Loucy (cell line): Measurements from ENCODE around the gene PPFIA4.

ENCODE experiments used
- H2AFZ ChIP-seq: fragments of 200-600 bp; sonication (generic); 2 replicates; pipeline ENCODE4 v1.6.0; 2016; ENCODE audit warnings: antibody characterized with exemption, mild to moderate bottlenecking, low read length, moderate library complexity
- H3F3A ChIP-seq: fragments of 200-600 bp; 2 replicates; pipeline ENCODE4 v1.6.0; 2016; ENCODE audit warnings: antibody characterized with exemption, low read depth, mild to moderate bottlenecking
- H3K27me3 ChIP-seq: fragments of 200-600 bp; sonication (generic); 2 replicates; pipeline ENCODE4 v1.6.1; 2014; ENCODE audit warnings: low read length, mild to moderate bottlenecking; ENCODE audit not compliant: insufficient read depth, poor library complexity, severe bottlenecking
- H3K36me3 ChIP-seq: fragments of 200-600 bp; sonication (generic); 2 replicates; pipeline ENCODE4 v1.6.1; 2016; ENCODE audit warnings: low read length; ENCODE audit not compliant: insufficient read depth
- H3K4me1 ChIP-seq: fragments of 200-600 bp; sonication (generic); 2 replicates; pipeline ENCODE4 v1.5.1; 2014; ENCODE audit warnings: low read length, mild to moderate bottlenecking; ENCODE audit not compliant: insufficient read depth, poor library complexity, severe bottlenecking
- H3K4me2 ChIP-seq: fragments of 200-600 bp; sonication (generic); 2 replicates; pipeline ENCODE4 v1.6.0; 2014; ENCODE audit warnings: antibody characterized with exemption, low read length, low read depth, mild to moderate bottlenecking; ENCODE audit not compliant: poor library complexity, severe bottlenecking
- H3K4me3 ChIP-seq: fragments of 200-600 bp; sonication (generic); 2 replicates; pipeline ENCODE4 v1.5.1; 2014; ENCODE audit warnings: low read length, mild to moderate bottlenecking, mixed read lengths; ENCODE audit not compliant: poor library complexity, severe bottlenecking
- H3K79me2 ChIP-seq: fragments of 200-600 bp; sonication (generic); 2 replicates; pipeline ENCODE4 v1.6.1; 2014; ENCODE audit warnings: low read length; ENCODE audit not compliant: insufficient read depth
- H3K9ac ChIP-seq: fragments of 200-600 bp; sonication (generic); 2 replicates; pipeline ENCODE4 v1.6.0; 2014; ENCODE audit warnings: mild to moderate bottlenecking, low read depth, low read length, moderate library complexity; ENCODE audit not compliant: poor library complexity, severe bottlenecking
- H3K9me2 ChIP-seq: fragments of 200-600 bp; sonication (generic); replicated peaks from 2 replicates; pipeline ENCODE4 v1.6.1; 2016; ENCODE audit warnings: low read depth, low read length, mixed read lengths
- H3K9me3 ChIP-seq: fragments of 200-600 bp; sonication (generic); 2 replicates; pipeline ENCODE4 v1.6.1; 2014; ENCODE audit warnings: mild to moderate bottlenecking, antibody characterized with exemption, low read length, low read depth; ENCODE audit not compliant: insufficient read depth
- H4K20me1 ChIP-seq: fragments of 200-600 bp; sonication (generic); 2 replicates; pipeline ENCODE4 v1.6.0; 2014; ENCODE audit warnings: antibody characterized with exemption, low read length, mild to moderate bottlenecking; ENCODE audit not compliant: insufficient read depth, poor library complexity, severe bottlenecking
- EZH2phosphoT487 ChIP-seq: fragments of 200-600 bp; IDR thresholded peaks from 2 replicates; pipeline ENCODE4 v1.6.1; 2018; ENCODE audit warnings: antibody characterized with exemption, mild to moderate bottlenecking, moderate library complexity, borderline replicate concordance
- TF ChIP-seq, protein P1 (sequence below): fragments of 200-600 bp; sonication (generic); conservative IDR thresholded peaks from 2 replicates; pipeline ENCODE4 v1.5.1; 2014; ENCODE audit warnings: mild to moderate bottlenecking, antibody characterized with exemption, low read length

The PPFIA4 gene

DNA sequence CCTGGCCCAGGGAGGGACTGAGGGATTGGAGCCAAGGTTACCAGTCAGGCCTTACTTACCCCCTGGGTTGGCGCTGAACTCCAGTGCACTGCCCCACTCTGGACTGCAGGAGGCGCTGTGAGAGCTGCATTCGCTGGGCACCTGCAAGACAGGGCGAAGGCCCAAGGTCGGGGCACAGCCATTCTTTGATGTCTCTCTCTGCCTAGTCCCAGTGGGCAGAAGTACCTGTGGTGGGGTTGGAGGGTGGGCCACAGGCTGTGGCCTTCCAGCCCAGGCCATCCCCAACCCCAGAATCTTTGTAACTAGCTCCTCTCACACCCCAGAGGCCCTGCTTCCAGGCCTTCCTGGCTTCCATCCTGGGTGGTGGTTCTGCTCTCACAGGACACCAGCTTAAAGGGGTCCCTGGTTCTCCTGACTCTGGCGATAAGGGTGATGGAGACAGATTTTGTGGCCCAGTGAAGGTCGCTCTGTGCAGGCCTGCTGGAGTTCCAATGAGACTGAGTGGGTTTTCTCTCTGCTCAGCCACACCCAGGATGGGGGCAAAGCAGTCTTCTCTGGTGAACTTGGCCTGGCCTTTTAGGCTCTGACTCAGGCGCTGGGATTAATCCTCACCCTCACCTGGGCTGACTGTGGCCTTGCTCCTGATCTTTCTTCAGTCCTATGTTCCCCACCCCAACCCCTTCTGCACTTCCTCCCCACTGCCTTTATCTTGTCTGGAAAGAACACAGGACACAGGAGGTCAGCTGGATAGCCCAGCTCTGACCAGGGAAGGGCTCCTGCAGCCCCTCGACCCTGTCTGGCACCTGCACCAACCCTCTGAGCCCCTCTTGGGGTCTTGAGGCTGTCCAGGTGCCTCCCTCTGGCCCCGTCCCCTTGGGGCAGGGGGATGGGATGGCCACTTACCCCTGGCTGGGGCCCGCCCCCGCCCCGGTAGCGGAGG is 58.6 kb downstream of the PPFIA4 start:
- no peaks in the 10 kb centered on the region for H3K79me2 ChIP-seq
- H3K4me3 ChIP-seq: no peak overlapping the region
- no peaks in the 10 kb centered on the region for H3K27me3 ChIP-seq
- H3K9ac ChIP-seq: no peak overlapping the region
- TF ChIP-seq, protein P1, sequence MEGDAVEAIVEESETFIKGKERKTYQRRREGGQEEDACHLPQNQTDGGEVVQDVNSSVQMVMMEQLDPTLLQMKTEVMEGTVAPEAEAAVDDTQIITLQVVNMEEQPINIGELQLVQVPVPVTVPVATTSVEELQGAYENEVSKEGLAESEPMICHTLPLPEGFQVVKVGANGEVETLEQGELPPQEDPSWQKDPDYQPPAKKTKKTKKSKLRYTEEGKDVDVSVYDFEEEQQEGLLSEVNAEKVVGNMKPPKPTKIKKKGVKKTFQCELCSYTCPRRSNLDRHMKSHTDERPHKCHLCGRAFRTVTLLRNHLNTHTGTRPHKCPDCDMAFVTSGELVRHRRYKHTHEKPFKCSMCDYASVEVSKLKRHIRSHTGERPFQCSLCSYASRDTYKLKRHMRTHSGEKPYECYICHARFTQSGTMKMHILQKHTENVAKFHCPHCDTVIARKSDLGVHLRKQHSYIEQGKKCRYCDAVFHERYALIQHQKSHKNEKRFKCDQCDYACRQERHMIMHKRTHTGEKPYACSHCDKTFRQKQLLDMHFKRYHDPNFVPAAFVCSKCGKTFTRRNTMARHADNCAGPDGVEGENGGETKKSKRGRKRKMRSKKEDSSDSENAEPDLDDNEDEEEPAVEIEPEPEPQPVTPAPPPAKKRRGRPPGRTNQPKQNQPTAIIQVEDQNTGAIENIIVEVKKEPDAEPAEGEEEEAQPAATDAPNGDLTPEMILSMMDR: peak; percentile 86
- TF ChIP-seq EZH2phosphoT487: no peak
- H3K4me2 ChIP-seq: no peak overlapping the region
- H3K9me3 ChIP-seq: no peaks in the 10 kb centered on the region
- no peaks in the 10 kb centered on the region for H3K4me1 ChIP-seq
- no peaks in the 10 kb centered on the region for H4K20me1 ChIP-seq
- no peaks in the 10 kb centered on the region for H3K36me3 ChIP-seq
- no peaks in the 10 kb centered on the region for H3F3A ChIP-seq
- H3K9me2 ChIP-seq: no peaks in the 10 kb centered on the region
- H2AFZ ChIP-seq: no peak overlapping the region

DNA sequence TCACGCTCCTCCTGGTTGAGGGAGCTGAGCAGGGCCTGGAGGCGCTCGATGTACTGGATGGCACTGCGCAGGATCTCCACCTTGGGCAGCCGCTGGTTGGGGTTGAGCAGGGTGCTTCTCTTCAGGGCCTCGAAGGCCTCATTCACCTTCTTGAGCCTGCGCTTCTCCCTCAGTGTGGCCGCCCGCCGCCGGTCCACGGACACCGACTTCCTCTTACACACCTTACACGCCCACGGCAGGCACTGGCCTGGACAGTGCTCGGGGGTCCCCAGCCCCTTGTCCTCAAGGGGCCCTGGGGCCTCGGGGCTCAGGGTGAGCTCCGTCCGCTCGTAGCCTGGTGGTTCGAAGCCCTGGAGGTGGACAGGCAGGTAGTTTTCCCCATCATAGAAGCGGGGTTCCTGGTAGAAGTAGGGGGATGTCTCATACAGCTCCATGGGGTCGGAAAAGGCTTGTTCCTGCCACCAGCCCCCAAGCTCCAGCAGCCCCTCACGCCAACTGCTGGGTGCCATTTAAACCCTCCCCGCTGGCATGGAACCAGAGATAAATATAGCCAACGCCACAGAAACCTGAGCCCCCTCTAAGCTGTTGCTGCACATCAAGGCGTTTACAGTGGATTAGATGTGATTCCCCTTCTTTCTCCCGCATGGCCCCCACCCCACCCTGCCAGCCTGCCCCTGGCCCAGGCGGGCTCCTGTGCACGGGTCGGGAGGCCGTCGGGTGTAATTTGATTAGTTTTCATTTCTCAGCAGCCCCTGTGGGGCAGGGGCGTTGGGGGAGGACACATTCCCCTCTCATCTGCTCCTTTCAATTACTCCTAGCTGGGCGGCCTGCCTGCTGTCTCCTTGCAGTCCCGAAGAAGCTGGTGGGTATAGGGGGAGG is 59.5 kb downstream of the PPFIA4 start, which contains the start of gene MYOG:
MYOG (minus strand) TSS at position 485 of the 879 bp plus-strand sequence; CDS start at position 434, 51 bp downstream.
- TF ChIP-seq, protein P1: no peak
- TF ChIP-seq EZH2phosphoT487: no peak
- Histone ChIP-seq H4K20me1 (no peaks in the 10 kb centered on the region), H3K9me3 (no peaks in the 10 kb centered on the region), H3K4me3 (no peak within 1 kb of the TSS), H3F3A (no peaks in the 10 kb centered on the region), H2AFZ (no peak within 1 kb of the TSS), H3K9ac (no peak within 1 kb of the TSS), H3K79me2 (no peaks in the 10 kb centered on the region), H3K4me2 (no peak within 1 kb of the TSS), H3K4me1 (no peaks in the 10 kb centered on the region), H3K9me2 (no peaks in the 10 kb centered on the region), H3K36me3 (no peaks in the 10 kb centered on the region), H3K27me3 (no peaks in the 10 kb centered on the region)

DNA sequence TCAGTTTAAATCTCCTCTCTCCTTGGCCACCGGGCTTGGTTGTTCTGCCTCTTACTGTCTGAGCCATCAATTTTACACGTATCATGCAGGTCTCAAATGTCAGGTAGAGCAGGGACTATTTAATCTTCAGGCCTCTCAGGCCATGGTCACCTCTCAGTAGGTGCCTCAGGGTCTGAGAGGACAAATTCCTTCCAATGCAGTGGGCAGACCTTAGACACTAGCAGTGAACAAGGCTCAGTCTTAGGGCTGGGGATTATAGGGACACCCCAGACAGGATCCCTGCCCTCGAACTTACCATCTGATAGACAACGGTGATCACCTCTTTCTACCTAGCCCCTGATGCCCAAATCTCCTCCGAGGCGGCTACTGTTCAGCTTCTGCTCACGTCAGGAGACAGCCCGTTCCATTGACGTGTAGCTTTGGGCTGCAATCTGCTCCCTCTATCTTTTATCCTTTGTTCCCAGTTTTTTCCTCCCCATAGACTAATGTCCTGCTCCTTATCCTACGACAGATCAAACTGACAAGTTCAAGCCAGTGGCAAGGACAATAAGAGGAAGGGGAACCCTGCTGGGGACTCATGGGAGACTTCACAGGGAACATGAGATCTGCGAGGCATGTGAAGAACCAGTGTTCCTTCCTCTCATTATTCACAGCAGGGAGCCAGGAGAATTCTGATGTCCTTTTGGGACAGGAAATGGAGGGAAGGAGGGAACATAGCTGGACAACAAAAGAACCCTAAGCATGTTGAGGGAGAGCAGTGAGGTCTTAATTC is 60.9 kb downstream of the PPFIA4 start:
- Histone ChIP-seq H3K27me3 (no peaks in the 10 kb centered on the region), H3K4me2 (no peak overlapping the region), H3K9me3 (no peaks in the 10 kb centered on the region), H2AFZ (no peak overlapping the region), H3F3A (no peaks in the 10 kb centered on the region), H3K4me3 (no peak overlapping the region), H3K36me3 (no peaks in the 10 kb centered on the region), H3K9me2 (no peaks in the 10 kb centered on the region), H3K9ac (no peak overlapping the region), H3K79me2 (no peaks in the 10 kb centered on the region), H3K4me1 (no peaks in the 10 kb centered on the region), H4K20me1 (no peaks in the 10 kb centered on the region)
- TF ChIP-seq, protein P1: no peak
- no peak for TF ChIP-seq EZH2phosphoT487
